ENCODE data around the gene TNFRSF21.

Gene TNFRSF21

DNA sequence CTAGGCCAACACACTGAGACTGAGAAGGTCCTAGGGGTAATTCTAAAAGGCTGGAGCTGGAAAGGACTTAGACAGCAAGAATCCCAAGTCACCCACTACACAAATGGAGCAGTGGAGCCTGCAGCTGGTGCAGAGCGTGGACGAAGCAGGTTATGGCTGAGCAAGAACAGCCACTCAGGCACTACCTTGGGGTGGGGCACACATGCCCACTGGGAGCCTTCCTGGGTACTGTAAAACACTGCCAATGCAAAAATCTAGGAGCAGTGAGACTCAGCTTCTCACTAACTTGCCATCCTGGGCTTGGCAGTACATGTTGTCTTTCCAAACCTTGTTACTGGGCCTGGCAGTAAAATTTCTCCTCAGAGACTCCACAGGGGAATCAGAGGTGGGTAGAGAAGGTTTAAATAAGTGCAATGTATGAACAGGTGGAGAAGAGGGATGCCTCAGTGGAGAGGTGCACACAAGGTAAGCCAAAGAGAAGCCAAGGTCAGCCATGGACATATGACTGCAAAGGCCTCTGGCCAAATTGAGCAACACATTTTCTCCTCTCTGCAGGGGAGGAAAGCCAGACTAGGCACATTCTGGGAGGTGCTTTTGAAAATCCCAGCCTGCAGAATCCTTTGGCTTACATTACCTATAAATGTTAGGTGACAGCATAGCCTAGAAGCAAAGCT is 105.6 kb downstream of the TNFRSF21 start:
- no peak for DNase-seq

DNA sequence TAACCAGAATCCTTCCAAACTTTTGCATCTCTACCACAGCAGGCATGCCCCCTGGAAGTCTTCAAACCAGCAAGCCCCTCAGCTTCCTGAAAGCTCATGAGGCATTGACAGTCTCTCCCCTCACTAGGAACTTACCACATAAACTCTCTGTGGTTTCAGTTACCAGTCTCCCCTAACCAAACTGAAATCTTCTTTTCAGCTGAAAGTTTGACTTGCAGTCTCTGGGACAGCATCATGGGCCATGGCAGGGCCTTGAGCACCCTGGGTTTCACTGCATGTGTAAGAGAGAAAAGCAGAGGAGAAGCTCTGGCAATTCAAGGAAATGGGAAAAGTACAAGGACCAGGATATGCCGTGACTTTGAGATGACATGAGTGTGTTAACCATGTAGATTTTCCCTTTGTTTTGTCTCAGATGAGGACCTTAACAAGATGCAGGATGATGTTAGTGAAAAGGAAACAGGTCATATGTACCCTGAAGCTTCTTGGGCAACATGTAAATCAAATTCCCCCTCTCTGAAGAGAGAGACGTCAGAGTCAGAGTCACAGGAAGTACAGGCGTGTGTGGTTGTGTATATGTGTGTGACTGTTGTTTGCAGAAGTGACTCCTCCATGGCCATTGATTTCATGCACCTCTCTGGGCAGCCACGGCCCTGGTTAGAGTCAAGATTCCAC is 106.3 kb downstream of the TNFRSF21 start:
- no peak for DNase-seq

- DNase-seq = no peak
Measured at GRCh38 chr6:47202644-47203205, 107.0 kb downstream of the TNFRSF21 start.

GRCh38 chr6:47200536-47201334 is 109.0 kb downstream of the TNFRSF21 start:
- DNase-seq = no peak

GRCh38 chr6:47197682-47198640 is 111.7 kb downstream of the TNFRSF21 start:
- no peak for DNase-seq

DNA sequence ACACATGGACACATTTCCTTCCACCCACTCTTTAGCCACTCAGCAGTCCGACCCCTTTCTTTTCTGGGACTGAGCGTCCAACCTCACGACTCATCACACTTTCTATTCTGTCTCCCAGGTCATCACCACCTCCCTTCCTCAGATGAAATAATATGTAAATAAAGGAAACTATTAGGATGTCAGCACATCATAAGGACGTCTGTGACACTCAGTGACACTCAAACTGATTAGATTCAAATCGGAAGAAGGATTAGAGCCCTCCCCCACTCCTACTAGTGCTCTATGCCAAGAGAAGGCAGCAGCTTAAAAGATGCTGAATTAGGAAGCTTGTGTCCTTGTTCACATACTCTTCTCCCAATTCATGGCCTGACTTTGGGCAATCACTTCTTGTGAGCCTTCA is 113.6 kb downstream of the TNFRSF21 start:
- DNase-seq = no peak

- DNase-seq = no peak
Measured at GRCh38 chr6:47195011-47195650, 114.6 kb downstream of the TNFRSF21 start.

- no peak for DNase-seq
Measured at GRCh38 chr6:47188588-47189021, 121.1 kb downstream of the TNFRSF21 start.

- no peak for DNase-seq
Measured at GRCh38 chr6:47187893-47188587, 121.7 kb downstream of the TNFRSF21 start.

- DNase-seq = no peak
Measured at GRCh38 chr6:47187113-47187512, 122.6 kb downstream of the TNFRSF21 start.

DNA sequence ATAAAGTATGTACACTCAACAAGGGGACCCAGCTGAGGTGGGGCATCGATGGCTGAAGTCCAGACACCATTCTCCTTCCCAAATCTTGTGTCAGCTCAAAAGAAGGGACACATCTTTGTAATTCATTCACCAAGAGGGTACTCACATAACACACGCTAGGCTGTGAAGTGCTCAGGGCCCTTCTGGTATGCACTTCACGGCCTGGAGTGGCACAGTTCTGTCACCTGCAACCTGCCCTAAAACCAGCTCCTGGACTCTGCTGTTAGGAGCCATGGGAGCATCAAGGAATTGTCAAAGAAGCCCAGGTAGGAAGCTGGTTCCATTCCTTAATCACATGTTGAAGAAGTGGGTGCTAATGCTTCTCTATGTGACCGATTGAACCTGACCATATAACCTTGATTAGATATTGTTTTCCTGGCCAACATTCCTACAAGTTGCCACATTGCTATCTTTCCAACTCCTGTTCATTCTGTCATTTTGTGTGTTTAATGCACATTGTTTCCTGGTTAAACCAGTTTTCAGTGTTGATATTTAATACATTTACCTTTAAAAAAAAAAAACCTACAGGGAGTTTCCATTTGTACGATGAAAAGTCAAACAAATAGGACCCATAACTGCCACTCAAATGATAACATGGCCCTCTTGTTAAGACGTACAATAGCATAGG is 127.3 kb downstream of the TNFRSF21 start:
- DNase-seq = no peak

DNA sequence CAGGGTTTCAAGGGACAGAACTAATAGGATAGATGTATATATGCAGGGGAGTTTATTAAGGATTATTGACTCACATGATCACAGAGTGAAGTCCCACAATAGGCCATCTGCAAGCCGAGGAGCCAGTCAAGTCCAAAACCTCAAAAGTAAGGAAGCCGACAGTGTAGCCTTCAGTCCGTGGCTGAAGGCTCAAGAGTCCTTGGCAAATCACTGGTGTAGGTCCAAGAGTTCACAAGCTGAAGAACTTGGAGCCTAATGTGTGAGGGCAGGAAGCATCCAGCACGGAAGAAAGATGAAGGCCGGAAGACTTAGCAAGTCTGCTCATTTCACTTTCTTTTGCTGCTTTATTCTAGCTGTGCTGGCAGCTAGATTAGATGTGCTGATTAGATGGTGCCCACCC is 128.0 kb downstream of the TNFRSF21 start:
- no peak for DNase-seq

Data from DMS79 (cell line).